Measurements from ENCODE around the gene RASD2. TPM values are rescaled to one million over a fixed set of nuclear protein-coding genes. Genes with fewer than 3 reads are reported as not detected.

Gene RASD2
- total and polyA plus RNA-seq, 2 experiments from 2014 or later: 1.2 to 3.6 TPM

DNA sequence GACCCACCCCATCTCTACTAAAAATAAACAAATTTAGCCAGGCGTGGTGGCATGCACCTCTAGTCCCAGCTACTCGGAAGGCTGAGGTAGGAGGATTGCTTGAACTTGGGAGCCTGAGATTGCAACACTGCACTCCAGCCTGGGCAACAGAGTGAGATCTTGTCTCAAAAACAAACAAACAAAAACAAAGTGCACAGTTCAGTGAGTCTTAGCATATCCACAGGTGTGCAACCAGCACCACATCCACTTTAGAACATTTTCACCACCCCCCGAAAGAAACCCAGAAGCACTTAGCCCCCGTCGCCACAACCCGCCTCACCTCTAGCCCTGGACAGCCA lies 49.1 kb downstream of the RASD2 start (continued):
- TF ChIP-seq CREB1 (CRISPR knock-in tag; IDR thresholded peaks at IDR 0.05; ENCODE audit: low read depth) (no peak), EZH2 (IDR thresholded peaks at IDR 0.05; ENCODE audit: low read depth, unreplicated experiment) (no peak), STAT1 (IDR thresholded peaks at IDR 0.05; ENCODE audit: unreplicated experiment) (no peak)
- TF ChIP-seq, protein P1, sequence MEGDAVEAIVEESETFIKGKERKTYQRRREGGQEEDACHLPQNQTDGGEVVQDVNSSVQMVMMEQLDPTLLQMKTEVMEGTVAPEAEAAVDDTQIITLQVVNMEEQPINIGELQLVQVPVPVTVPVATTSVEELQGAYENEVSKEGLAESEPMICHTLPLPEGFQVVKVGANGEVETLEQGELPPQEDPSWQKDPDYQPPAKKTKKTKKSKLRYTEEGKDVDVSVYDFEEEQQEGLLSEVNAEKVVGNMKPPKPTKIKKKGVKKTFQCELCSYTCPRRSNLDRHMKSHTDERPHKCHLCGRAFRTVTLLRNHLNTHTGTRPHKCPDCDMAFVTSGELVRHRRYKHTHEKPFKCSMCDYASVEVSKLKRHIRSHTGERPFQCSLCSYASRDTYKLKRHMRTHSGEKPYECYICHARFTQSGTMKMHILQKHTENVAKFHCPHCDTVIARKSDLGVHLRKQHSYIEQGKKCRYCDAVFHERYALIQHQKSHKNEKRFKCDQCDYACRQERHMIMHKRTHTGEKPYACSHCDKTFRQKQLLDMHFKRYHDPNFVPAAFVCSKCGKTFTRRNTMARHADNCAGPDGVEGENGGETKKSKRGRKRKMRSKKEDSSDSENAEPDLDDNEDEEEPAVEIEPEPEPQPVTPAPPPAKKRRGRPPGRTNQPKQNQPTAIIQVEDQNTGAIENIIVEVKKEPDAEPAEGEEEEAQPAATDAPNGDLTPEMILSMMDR (conservative IDR thresholded peaks at IDR 0.05; ENCODE audit: low read depth in 2 of 2): no peak
- TF ChIP-seq, protein P2, sequence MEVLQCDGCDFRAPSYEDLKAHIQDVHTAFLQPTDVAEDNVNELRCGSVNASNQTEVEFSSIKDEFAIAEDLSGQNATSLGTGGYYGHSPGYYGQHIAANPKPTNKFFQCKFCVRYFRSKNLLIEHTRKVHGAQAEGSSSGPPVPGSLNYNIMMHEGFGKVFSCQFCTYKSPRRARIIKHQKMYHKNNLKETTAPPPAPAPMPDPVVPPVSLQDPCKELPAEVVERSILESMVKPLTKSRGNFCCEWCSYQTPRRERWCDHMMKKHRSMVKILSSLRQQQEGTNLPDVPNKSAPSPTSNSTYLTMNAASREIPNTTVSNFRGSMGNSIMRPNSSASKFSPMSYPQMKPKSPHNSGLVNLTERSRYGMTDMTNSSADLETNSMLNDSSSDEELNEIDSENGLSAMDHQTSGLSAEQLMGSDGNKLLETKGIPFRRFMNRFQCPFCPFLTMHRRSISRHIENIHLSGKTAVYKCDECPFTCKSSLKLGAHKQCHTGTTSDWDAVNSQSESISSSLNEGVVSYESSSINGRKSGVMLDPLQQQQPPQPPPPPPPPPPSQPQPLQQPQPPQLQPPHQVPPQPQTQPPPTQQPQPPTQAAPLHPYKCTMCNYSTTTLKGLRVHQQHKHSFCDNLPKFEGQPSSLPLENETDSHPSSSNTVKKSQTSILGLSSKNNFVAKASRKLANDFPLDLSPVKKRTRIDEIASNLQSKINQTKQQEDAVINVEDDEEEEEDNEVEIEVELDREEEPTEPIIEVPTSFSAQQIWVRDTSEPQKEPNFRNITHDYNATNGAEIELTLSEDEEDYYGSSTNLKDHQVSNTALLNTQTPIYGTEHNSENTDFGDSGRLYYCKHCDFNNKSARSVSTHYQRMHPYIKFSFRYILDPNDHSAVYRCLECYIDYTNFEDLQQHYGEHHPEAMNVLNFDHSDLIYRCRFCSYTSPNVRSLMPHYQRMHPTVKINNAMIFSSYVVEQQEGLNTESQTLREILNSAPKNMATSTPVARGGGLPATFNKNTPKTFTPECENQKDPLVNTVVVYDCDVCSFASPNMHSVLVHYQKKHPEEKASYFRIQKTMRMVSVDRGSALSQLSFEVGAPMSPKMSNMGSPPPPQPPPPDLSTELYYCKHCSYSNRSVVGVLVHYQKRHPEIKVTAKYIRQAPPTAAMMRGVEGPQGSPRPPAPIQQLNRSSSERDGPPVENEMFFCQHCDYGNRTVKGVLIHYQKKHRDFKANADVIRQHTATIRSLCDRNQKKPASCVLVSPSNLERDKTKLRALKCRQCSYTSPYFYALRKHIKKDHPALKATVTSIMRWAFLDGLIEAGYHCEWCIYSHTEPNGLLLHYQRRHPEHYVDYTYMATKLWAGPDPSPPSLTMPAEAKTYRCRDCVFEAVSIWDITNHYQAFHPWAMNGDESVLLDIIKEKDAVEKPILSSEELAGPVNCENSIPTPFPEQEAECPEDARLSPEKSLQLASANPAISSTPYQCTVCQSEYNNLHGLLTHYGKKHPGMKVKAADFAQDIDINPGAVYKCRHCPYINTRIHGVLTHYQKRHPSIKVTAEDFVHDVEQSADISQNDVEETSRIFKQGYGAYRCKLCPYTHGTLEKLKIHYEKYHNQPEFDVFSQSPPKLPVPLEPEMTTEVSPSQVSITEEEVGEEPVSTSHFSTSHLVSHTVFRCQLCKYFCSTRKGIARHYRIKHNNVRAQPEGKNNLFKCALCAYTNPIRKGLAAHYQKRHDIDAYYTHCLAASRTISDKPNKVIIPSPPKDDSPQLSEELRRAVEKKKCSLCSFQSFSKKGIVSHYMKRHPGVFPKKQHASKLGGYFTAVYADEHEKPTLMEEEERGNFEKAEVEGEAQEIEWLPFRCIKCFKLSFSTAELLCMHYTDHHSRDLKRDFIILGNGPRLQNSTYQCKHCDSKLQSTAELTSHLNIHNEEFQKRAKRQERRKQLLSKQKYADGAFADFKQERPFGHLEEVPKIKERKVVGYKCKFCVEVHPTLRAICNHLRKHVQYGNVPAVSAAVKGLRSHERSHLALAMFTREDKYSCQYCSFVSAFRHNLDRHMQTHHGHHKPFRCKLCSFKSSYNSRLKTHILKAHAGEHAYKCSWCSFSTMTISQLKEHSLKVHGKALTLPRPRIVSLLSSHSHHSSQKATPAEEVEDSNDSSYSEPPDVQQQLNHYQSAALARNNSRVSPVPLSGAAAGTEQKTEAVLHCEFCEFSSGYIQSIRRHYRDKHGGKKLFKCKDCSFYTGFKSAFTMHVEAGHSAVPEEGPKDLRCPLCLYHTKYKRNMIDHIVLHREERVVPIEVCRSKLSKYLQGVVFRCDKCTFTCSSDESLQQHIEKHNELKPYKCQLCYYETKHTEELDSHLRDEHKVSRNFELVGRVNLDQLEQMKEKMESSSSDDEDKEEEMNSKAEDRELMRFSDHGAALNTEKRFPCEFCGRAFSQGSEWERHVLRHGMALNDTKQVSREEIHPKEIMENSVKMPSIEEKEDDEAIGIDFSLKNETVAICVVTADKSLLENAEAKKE (CRISPR knock-in tag; IDR thresholded peaks at IDR 0.05): no peak

DNA sequence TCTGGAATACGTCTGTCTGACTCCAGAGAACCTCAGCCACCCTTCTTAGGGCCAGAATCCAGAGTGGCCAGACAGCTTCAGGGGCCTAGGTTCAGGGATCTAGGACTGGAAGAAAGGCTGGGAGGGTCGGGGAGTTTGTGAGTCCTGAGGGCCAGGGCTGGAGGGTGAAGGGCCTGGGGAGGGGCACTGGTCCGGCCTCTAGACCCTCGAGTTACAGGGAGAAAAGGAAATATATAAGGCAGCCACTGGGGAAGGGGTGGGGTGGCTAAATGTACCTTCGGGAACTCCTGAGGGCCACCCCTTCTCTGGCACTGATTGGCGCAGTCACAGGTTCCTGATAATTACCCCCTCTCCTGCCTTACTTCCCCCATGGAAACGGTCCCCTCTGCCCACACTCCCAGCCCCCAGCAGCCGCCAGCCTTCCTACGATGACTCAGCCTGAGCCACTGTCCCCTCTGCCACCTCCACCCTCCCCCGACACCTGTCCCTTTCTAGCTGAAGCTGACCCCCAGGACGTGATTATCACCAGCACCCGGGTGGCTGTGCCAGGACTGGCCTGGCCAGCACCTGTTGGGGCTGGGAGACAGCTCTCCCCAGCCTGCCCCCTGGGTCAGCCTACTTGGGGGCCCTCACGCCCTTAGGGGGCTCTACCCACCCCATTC lies 50.1 kb downstream of the RASD2 start:
- Mint-ChIP-seq H3K27ac (no peak overlapping the region), H3K4me3 (no peak overlapping the region), H3K36me3 (ENCODE audit: low read depth) (no peaks in the 10 kb centered on the region), H3K9me3 (no peaks in the 10 kb centered on the region), H3K4me1 (peaks cover 11% of the 10 kb centered on the region; the same call in 2 of the 3 replicates), H3K27me3 (ENCODE audit: insufficient read depth, low read depth, poor library complexity) (peaks cover 6% of the 10 kb centered on the region)
- Histone ChIP-seq H3K27me3 (ENCODE audit: insufficient read depth) (no peaks in the 10 kb centered on the region), H3F3A (replicated peaks; ENCODE audit: low read depth) (no peaks in the 10 kb centered on the region), H2AFZ (no peak overlapping the region), H4K20me1 (replicated peaks; ENCODE audit: insufficient read depth) (no peaks in the 10 kb centered on the region), H3K36me3 (ENCODE audit: insufficient read depth) (no peaks in the 10 kb centered on the region), H3K27ac (ENCODE audit: low read depth) (no peak overlapping the region), H3K9me2 (ENCODE audit: insufficient read depth) (no peaks in the 10 kb centered on the region), H3K4me3 (no peak overlapping the region), H3K79me2 (replicated peaks; ENCODE audit: insufficient read depth) (no peaks in the 10 kb centered on the region), H3K4me1 (ENCODE audit: insufficient read depth) (peaks cover 4% of the 10 kb centered on the region), H3K4me2 (no peak overlapping the region)
- ATAC-seq (no peak), DNase-seq (ENCODE audit: low spot score) (no peak)
- TF ChIP-seq ZNF114 (CRISPR knock-in tag; IDR thresholded peaks at IDR 0.05) (no peak), STAT1 (IDR thresholded peaks at IDR 0.05; ENCODE audit: unreplicated experiment) (no peak)
- TF ChIP-seq, protein P1 (conservative IDR thresholded peaks at IDR 0.05; ENCODE audit: low read depth in 2 of 2): no peak

Measured in GM23338 (cell line).